ENCODE measurements around the gene CAMK1D.

The CAMK1D gene

DNA sequence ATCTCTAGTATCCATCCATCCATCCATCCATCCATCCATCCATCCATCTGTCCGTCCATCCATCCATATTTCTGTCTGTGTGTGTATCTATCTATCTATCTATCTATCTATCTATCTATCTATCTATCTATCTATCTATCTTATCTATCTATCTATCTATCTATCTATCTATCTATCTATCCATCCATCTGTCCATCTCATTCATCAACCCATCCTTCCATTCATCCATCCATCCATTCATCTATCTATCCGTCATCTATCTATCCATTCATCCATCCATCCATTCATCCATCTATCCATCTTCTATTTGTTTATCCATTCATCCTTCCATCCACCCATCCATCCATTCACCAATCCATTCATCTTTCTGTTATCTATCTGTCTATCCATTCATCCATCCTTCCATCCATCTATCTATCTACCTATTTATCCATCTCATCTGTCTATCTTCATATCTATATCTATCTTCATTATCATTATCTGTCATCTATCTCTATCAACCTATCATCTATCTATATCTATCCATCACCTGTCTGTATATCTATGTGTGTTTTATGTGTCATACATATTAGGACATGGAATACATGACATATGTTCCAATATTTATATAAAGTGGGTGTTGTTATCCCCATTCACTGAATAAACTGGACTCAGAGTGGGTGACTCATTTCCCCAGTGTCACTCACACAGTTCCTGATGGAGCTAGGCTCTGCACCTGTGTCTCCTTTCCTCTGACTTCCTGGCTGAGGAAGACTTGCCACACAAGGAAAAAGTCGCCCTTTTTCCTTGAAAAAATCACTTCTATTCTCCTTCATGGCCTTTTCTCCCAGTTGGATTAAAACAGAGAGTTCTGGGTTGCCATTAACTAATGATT is 452.1 kb downstream of the CAMK1D start:
- Histone ChIP-seq H3K9me3 (ENCODE audit: insufficient read depth, low read length, severe bottlenecking) (no peaks in the 10 kb centered on the region), H3K4me2 (ENCODE audit: insufficient read depth, low read length) (no peak overlapping the region)

GRCh38 chr10:12803776-12804175 is 454.4 kb downstream of the CAMK1D start:
- Histone ChIP-seq H3K4me1 (ENCODE audit: insufficient read depth, low read length) (no peaks in the 10 kb centered on the region), H3K9ac (ENCODE audit: low read depth, low read length) (no peak overlapping the region), H3K36me3 (ENCODE audit: insufficient read depth, low read length) (no peaks in the 10 kb centered on the region), H2AFZ (ENCODE audit: low read depth, low read length) (no peak overlapping the region), H3K27me3 (ENCODE audit: insufficient read depth, low read length, poor library complexity) (no peaks in the 10 kb centered on the region), H3K27ac (ENCODE audit: low read length) (no peak overlapping the region), H3K4me3 (ENCODE audit: low read depth in 1 of 2, low read length in 2 of 2) (no peak overlapping the region), H3K9me3 (ENCODE audit: insufficient read depth, low read length, severe bottlenecking) (no peaks in the 10 kb centered on the region), H3K4me2 (ENCODE audit: insufficient read depth, low read length) (no peak overlapping the region), H4K20me1 (ENCODE audit: insufficient read depth, low read length) (no peaks in the 10 kb centered on the region), H3K79me2 (ENCODE audit: insufficient read depth, low read length) (no peaks in the 10 kb centered on the region)
- no peak for ATAC-seq (ENCODE audit: insufficient read depth, low read depth)
- no peak for DNase-seq
- TF ChIP-seq EZH2 (IDR thresholded peaks at IDR 0.05; ENCODE audit: borderline replicate concordance, low read depth, low read length, severe bottlenecking) = no peak
- no peak for TF ChIP-seq CTCF (IDR thresholded peaks at IDR 0.05; ENCODE audit: borderline replicate concordance, extremely low read depth, low read length, poor library complexity, severe bottlenecking)

More for the DNA sequence above, 452.1 kb downstream of the CAMK1D start:
- no peak overlapping the region for H2AFZ ChIP-seq (ENCODE audit: low read depth, low read length)
- ATAC-seq (ENCODE audit: insufficient read depth, low read depth) (no peak), DNase-seq (no peak)
- no peak overlapping the region for H3K27ac ChIP-seq (ENCODE audit: low read length)
- H4K20me1 ChIP-seq (ENCODE audit: insufficient read depth, low read length) = no peaks in the 10 kb centered on the region
- TF ChIP-seq CTCF (IDR thresholded peaks at IDR 0.05; ENCODE audit: borderline replicate concordance, extremely low read depth, low read length, poor library complexity, severe bottlenecking) (no peak), EZH2 (IDR thresholded peaks at IDR 0.05; ENCODE audit: borderline replicate concordance, low read depth, low read length, severe bottlenecking) (no peak)
- H3K27me3 ChIP-seq (ENCODE audit: insufficient read depth, low read length, poor library complexity) = no peaks in the 10 kb centered on the region
- H3K9ac ChIP-seq (ENCODE audit: low read depth, low read length) = no peak overlapping the region
- H3K4me1 ChIP-seq (ENCODE audit: insufficient read depth, low read length) = no peaks in the 10 kb centered on the region
- no peaks in the 10 kb centered on the region for H3K79me2 ChIP-seq (ENCODE audit: insufficient read depth, low read length)
- no peaks in the 10 kb centered on the region for H3K36me3 ChIP-seq (ENCODE audit: insufficient read depth, low read length)
- H3K4me3 ChIP-seq (ENCODE audit: low read depth in 1 of 2, low read length in 2 of 2) = no peak overlapping the region

DNA sequence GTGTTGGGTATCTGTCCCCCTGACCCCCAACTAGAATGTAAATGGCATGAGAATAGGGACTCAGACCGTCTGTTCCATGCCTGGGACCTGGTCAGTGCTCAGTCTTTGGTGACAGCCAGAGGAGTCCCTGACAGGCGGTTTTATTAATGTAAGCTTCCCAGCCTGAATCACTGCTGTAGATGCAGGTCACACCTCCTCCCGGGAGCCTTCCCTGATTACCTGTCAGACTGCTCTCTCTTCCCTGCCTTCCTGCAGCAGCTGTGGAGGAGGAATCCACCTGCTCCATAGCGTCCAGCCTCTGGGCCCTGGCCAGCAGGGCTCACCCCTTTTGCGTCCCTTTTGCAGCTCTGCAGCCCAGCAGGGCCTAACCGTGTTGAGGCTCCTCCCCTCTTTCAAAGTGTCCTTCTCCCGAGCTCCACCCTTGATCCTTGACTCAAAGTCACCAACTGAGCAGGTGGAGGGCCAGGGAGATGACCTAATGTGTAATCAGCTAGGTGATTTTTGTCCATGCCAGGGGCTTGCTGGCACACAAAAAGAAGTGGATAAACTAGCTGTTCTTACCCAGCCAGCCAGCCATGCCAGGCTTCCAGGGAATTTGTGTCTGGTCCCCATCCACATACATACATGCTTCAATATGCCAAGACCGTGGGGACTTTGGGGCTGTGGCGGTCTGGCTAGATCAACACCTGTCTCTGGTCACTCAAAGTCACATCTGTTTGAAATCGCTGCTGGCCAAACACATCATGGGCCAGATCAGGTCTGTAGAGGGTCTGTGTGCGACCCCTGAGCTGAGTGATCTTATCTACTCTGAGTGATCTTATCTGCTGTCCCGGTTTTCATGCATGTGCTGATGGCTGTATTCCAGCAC is 457.1 kb downstream of the CAMK1D start:
- H2AFZ ChIP-seq (ENCODE audit: low read depth, low read length) = no peak overlapping the region
- no peak for DNase-seq

More for the DNA sequence above, 457.1 kb downstream of the CAMK1D start:
- no peak overlapping the region for H3K9ac ChIP-seq (ENCODE audit: low read depth, low read length)
- H3K4me3 ChIP-seq (ENCODE audit: low read depth in 1 of 2, low read length in 2 of 2) = no peak overlapping the region
- no peak overlapping the region for H3K27ac ChIP-seq (ENCODE audit: low read length)
- TF ChIP-seq EZH2 (IDR thresholded peaks at IDR 0.05; ENCODE audit: borderline replicate concordance, low read depth, low read length, severe bottlenecking) (no peak), CTCF (IDR thresholded peaks at IDR 0.05; ENCODE audit: borderline replicate concordance, extremely low read depth, low read length, poor library complexity, severe bottlenecking) (no peak)
- no peaks in the 10 kb centered on the region for H3K4me1 ChIP-seq (ENCODE audit: insufficient read depth, low read length)
- no peaks in the 10 kb centered on the region for H3K9me3 ChIP-seq (ENCODE audit: insufficient read depth, low read length, severe bottlenecking)
- ATAC-seq (ENCODE audit: insufficient read depth, low read depth) = no peak
- no peaks in the 10 kb centered on the region for H3K27me3 ChIP-seq (ENCODE audit: insufficient read depth, low read length, poor library complexity)
- H3K4me2 ChIP-seq (ENCODE audit: insufficient read depth, low read length) = no peak overlapping the region
- no peaks in the 10 kb centered on the region for H3K36me3 ChIP-seq (ENCODE audit: insufficient read depth, low read length)
- no peaks in the 10 kb centered on the region for H4K20me1 ChIP-seq (ENCODE audit: insufficient read depth, low read length)
- no peaks in the 10 kb centered on the region for H3K79me2 ChIP-seq (ENCODE audit: insufficient read depth, low read length)

Measured in DND-41 (cell line).